Panc1 (cell line): ENCODE measurements around the gene EIF5A. TPM values are rescaled to one million over a fixed set of nuclear protein-coding genes. Genes with fewer than 3 reads are reported as not detected.

ENCODE experiments used
- ATAC-seq: fragments of 200-7000 bp; cut with Tn5 transposase; 2 replicates; pipeline ENCODE4 v1.9.1; 2020; ENCODE audit warnings: mild to moderate bottlenecking, moderate library complexity
- BruUV-seq: library from RNA; stranded (reverse); fragments of 400-500 nt; replicated peaks from 2 replicates; lab custom pipeline; 2021; lab: Mats Ljungman, UMichigan
- CTCF ChIA-PET: fragments of 300-600 bp; sonication (Branson Sonifier 250); formaldehyde crosslinking; loops from one replicate; lab custom pipeline; 2022; ENCODE audit warnings: antibody characterized with exemption; lab: Charles Lee
- POLR2A ChIA-PET: fragments of 300-600 bp; sonication (Branson Sonifier 250); formaldehyde crosslinking; loops from one replicate; lab custom pipeline; 2022; ENCODE audit warnings: antibody characterized with exemption; lab: Charles Lee
- DNase-seq: peaks from one replicate; pipeline ENCODE4 v3.0.0-alpha.2; 2010; ENCODE audit warnings: low read depth, low spot score
- H3K27ac ChIP-seq: 2 replicates; pipeline ENCODE4 v1.5.1; 2011; ENCODE audit warnings: mild to moderate bottlenecking, low read length, inconsistent platforms
- H3K27me3 ChIP-seq: fragments of 200-500 bp; sonication (Bioruptor generic); 2 replicates; pipeline ENCODE4 v1.6.0; 2014; ENCODE audit warnings: low read length, inconsistent platforms; ENCODE audit not compliant: control insufficient read depth, insufficient read depth
- H3K36me3 ChIP-seq: fragments of 200-500 bp; sonication (Bioruptor generic); 2 replicates; pipeline ENCODE4 v1.5.1; 2014; ENCODE audit warnings: inconsistent platforms, mild to moderate bottlenecking, low read length, moderate library complexity; ENCODE audit not compliant: control insufficient read depth, insufficient read depth
- H3K4me1 ChIP-seq: 2 replicates; pipeline ENCODE4 v1.5.1; 2011; ENCODE audit warnings: inconsistent platforms, mild to moderate bottlenecking, low read length, moderate library complexity; ENCODE audit not compliant: control insufficient read depth, insufficient read depth
- H3K4me3 ChIP-seq, 2 experiments: 2 replicates each; pipeline ENCODE4 v1.5.1; 2011 to 2012; ENCODE audit warnings: low read depth in 2 of 2, low read length in 2 of 2, mild to moderate bottlenecking in 2 of 2, inconsistent platforms in 1 of 2, moderate library complexity in 1 of 2
- H3K9me3 ChIP-seq: fragments of 200-500 bp; sonication (Bioruptor generic); 2 replicates; pipeline ENCODE4 v1.5.1; 2014; ENCODE audit warnings: low read depth, mild to moderate bottlenecking, inconsistent platforms, low read length, moderate library complexity; ENCODE audit not compliant: control insufficient read depth, insufficient read depth
- POLR2AphosphoS5 ChIP-seq: IDR thresholded peaks from 2 replicates; pipeline ENCODE4 v1.6.1; 2012; ENCODE audit warnings: mild to moderate bottlenecking, low read depth, low read length, moderate library complexity
- SIN3A ChIP-seq: IDR thresholded peaks from 2 replicates; pipeline ENCODE4 v1.6.1; 2012; ENCODE audit warnings: low read depth, mild to moderate bottlenecking, low read length, moderate library complexity, borderline replicate concordance; ENCODE audit not compliant: insufficient read depth
- TCF7L2 ChIP-seq: IDR thresholded peaks from 2 replicates; pipeline ENCODE4 v1.6.1; 2011; ENCODE audit warnings: mild to moderate bottlenecking, low read depth, low read length, inconsistent platforms
- in situ Hi-C: cut with HindIII; loops from 2 replicates; pipeline ENCODE4 v1.10.0; 2016; ENCODE audit warnings: low sequenced_read_pairs, low pct_unique_long_range_greater_than_20kb
- intact Hi-C: fragments of 100-400 bp; cut with micrococcal nuclease; formaldehyde crosslinking; loops from one replicate; pipeline ENCODE4 v1.10.0; 2022; ENCODE audit not compliant: unreplicated experiment
- total RNA-seq: library from RNA; stranded (reverse); gene quantifications from one replicate; pipeline ENCODE4 v1.2.1, GENCODE V29; 2021; ENCODE audit not compliant: unreplicated experiment
- TF ChIP-seq, protein P1 (sequence below), 2 experiments: IDR thresholded peaks; 2 replicates each; pipeline ENCODE4 v1.6.1; 2011 to 2012; ENCODE audit warnings: low read depth in 2 of 2, control low read depth in 1 of 2, low read length in 1 of 2, mild to moderate bottlenecking in 1 of 2, moderate library complexity in 1 of 2; ENCODE audit not compliant: insufficient read depth in 1 of 2
- TF ChIP-seq, protein P2 (sequence below): fragments of 450-650 bp; IDR thresholded peaks from 2 replicates; pipeline ENCODE4 v1.5.1; 2017; ENCODE audit warnings: mild to moderate bottlenecking

The EIF5A gene
- total RNA-seq, 1 experiment from 2014 or later = 728 TPM

DNA sequence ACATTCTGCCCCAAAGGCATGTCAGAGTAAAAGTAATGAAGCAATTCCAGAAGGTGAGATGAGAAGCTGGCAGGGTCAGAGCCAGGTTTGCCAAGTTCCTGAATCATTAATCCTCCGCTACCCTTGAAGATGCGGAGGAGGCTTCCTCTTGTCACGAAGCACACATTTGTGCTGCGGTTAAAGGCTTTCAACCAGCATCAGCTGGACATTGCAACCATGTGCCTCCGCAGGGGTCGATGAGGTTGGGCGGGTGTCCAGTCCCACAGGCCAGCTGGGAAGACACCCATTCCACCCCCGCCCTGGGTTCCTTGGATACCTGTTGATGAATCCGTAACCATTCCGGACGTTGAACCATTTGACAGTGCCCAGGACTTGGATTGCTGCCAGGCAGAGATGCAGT is 14.3 kb upstream of the EIF5A start:
- ChIA-PET POLR2A (no interaction called here), CTCF (no interaction called here)
- no peaks in the 10 kb centered on the region for H3K9me3 ChIP-seq
- BruUV-seq = no TSS peak
- H3K27ac ChIP-seq = no peak overlapping the region
- H3K36me3 ChIP-seq = no peaks in the 10 kb centered on the region
- no peak for DNase-seq
- H3K4me1 ChIP-seq = peaks cover 17% of the 10 kb centered on the region
- ATAC-seq = no peak
- intact Hi-C loops (no loop called here), in situ Hi-C loops (no loop called here)
- no peak overlapping the region for H3K4me3 ChIP-seq
- no peaks in the 10 kb centered on the region for H3K27me3 ChIP-seq
- no peak for TF ChIP-seq TCF7L2
- TF ChIP-seq, protein P1, sequence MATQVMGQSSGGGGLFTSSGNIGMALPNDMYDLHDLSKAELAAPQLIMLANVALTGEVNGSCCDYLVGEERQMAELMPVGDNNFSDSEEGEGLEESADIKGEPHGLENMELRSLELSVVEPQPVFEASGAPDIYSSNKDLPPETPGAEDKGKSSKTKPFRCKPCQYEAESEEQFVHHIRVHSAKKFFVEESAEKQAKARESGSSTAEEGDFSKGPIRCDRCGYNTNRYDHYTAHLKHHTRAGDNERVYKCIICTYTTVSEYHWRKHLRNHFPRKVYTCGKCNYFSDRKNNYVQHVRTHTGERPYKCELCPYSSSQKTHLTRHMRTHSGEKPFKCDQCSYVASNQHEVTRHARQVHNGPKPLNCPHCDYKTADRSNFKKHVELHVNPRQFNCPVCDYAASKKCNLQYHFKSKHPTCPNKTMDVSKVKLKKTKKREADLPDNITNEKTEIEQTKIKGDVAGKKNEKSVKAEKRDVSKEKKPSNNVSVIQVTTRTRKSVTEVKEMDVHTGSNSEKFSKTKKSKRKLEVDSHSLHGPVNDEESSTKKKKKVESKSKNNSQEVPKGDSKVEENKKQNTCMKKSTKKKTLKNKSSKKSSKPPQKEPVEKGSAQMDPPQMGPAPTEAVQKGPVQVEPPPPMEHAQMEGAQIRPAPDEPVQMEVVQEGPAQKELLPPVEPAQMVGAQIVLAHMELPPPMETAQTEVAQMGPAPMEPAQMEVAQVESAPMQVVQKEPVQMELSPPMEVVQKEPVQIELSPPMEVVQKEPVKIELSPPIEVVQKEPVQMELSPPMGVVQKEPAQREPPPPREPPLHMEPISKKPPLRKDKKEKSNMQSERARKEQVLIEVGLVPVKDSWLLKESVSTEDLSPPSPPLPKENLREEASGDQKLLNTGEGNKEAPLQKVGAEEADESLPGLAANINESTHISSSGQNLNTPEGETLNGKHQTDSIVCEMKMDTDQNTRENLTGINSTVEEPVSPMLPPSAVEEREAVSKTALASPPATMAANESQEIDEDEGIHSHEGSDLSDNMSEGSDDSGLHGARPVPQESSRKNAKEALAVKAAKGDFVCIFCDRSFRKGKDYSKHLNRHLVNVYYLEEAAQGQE (IDR thresholded peaks at IDR 0.05; ENCODE audit: insufficient read depth in 1 of 2, low read depth in 2 of 2, low read length in 1 of 2) = no peak
- TF ChIP-seq, protein P2, sequence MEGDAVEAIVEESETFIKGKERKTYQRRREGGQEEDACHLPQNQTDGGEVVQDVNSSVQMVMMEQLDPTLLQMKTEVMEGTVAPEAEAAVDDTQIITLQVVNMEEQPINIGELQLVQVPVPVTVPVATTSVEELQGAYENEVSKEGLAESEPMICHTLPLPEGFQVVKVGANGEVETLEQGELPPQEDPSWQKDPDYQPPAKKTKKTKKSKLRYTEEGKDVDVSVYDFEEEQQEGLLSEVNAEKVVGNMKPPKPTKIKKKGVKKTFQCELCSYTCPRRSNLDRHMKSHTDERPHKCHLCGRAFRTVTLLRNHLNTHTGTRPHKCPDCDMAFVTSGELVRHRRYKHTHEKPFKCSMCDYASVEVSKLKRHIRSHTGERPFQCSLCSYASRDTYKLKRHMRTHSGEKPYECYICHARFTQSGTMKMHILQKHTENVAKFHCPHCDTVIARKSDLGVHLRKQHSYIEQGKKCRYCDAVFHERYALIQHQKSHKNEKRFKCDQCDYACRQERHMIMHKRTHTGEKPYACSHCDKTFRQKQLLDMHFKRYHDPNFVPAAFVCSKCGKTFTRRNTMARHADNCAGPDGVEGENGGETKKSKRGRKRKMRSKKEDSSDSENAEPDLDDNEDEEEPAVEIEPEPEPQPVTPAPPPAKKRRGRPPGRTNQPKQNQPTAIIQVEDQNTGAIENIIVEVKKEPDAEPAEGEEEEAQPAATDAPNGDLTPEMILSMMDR = no peak
- no peak for TF ChIP-seq POLR2AphosphoS5
- no peak for TF ChIP-seq SIN3A

DNA sequence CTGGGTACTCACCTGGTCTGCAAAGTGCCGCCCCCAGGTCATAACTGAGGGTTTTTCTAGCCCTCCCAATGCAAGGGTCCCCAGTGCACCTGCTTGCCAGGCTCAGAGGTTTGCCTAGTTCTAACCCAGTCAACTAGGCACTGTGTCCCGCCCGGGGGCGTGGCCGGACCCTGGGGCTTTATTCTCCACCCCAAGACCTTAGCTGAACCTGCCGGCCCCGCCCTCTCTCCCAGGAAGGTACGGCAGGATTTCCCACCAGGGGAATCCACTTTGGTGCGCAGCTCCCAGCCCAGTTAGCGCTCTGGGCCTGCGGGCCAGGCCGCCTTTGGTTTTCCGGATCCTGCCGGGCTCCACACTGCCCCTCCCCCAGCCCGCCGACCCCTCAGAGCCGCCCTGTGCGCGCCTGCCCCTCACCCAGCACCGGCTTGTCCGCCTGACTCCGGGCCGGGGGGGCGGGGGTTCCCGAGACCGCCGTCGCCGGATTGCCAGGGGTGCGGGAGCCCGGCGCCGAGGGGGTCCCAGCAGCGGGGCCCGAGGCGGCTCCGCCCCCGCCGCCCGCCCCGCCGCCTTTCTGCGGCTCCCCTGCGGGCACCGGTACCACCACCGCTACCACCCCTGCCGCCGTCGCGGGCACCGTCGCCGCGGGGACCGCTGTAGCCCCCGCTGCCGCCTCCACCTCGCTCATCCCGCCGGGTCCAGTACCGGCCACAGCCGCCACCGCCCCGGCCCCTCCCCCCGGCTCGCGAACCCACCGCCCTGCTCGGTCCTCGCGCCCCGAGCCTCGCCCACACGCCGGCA is 13.4 kb upstream of the EIF5A start:
- no TSS peak for BruUV-seq
- H3K9me3 ChIP-seq = no peaks in the 10 kb centered on the region
- H3K27me3 ChIP-seq = no peaks in the 10 kb centered on the region
- no peak for TF ChIP-seq TCF7L2
- no peak for TF ChIP-seq SIN3A
- no peak for TF ChIP-seq POLR2AphosphoS5
- TF ChIP-seq, protein P2 = no peak
- TF ChIP-seq, protein P1 (IDR thresholded peaks at IDR 0.05; ENCODE audit: insufficient read depth in 1 of 2, low read depth in 2 of 2, low read length in 1 of 2) = no peak
- H3K27ac ChIP-seq = peak overlapping the region; percentile 44; the same call in 1 of the 2 replicates
- ChIA-PET CTCF (no interaction called here), POLR2A (interaction anchor here (0.5 kb wide), 1 partner anchor 14 kb away, joined by 3 read pairs; no protein-coding TSS in a partner anchor)
- H3K4me1 ChIP-seq = peaks cover 17% of the 10 kb centered on the region
- in situ Hi-C loops = no loop called here
- H3K36me3 ChIP-seq = no peaks in the 10 kb centered on the region
- H3K4me3 ChIP-seq = peak overlapping the region; percentile 33 to 38
- intact Hi-C loops = no loop called here
- ATAC-seq (peak; percentile 4; the same call in 1 of the 2 replicates), DNase-seq (no peak)
